Type B pancreatic cell (in vitro differentiated cells): Measurements from ENCODE around the gene KDM5B. TPM values are rescaled to one million over a fixed set of nuclear protein-coding genes. Genes with fewer than 3 reads are reported as not detected.
"Not testable (repeated sequence)": the region's sequence is repeated elsewhere in the genome, so short reads cannot be mapped to it uniquely, and the experiment has no call there.

Experiments
- DNase-seq: peaks from one replicate; pipeline ENCODE4 v3.0.0; 2021; ENCODE audit warnings: mixed read lengths; ENCODE audit not compliant: unreplicated experiment; ENCODE audit errors: extremely low spot score
- H3K27ac Mint-ChIP-seq: 2 replicates; pipeline ENCODE4 v1.8.0; 2021; ENCODE audit warnings: mild to moderate bottlenecking, mixed read lengths
- H3K27me3 Mint-ChIP-seq: 2 replicates; pipeline ENCODE4 v1.8.0; 2021; ENCODE audit warnings: mixed read lengths
- H3K36me3 Mint-ChIP-seq: 2 replicates; pipeline ENCODE4 v1.8.0; 2021; ENCODE audit warnings: mixed read lengths
- H3K4me1 Mint-ChIP-seq: one replicate; pipeline ENCODE4 v1.8.0; 2021; ENCODE audit warnings: mixed read lengths; ENCODE audit not compliant: unreplicated experiment
- H3K4me3 Mint-ChIP-seq: 2 replicates; pipeline ENCODE4 v1.8.0; 2021; ENCODE audit warnings: mild to moderate bottlenecking, mixed read lengths
- H3K9me3 Mint-ChIP-seq: 2 replicates; pipeline ENCODE4 v1.8.0; 2021; ENCODE audit warnings: mixed read lengths
- CTCF ChIP-seq: fragments of 200-600 bp; sonication (generic); conservative IDR thresholded peaks from 2 replicates; pipeline ENCODE4 v1.5.0; 2021; ENCODE audit warnings: antibody characterized with exemption, mild to moderate bottlenecking
- total RNA-seq: library from RNA; stranded (reverse); gene quantifications from 2 replicates; pipeline ENCODE4 v1.2.1, GENCODE V29; 2021; ENCODE audit warnings: low replicate concordance

Gene KDM5B
- total RNA-seq, 1 donor from 2014 or later: 165 TPM

- TF ChIP-seq CTCF: no peak
- no peaks in the 10 kb centered on the region for H3K36me3 Mint-ChIP-seq
- peaks cover 13% of the 10 kb centered on the region for H3K4me1 Mint-ChIP-seq
- H3K27me3 Mint-ChIP-seq: no peaks in the 10 kb centered on the region
- peak overlapping the region; percentile 25 for H3K27ac Mint-ChIP-seq
- H3K4me3 Mint-ChIP-seq: peak overlapping the region; percentile 1
- no peaks in the 10 kb centered on the region for H3K9me3 Mint-ChIP-seq
- DNase-seq: no peak
These were observed 29.6 kb upstream of the KDM5B start for GRCh38 chr1:202837746-202838262.

GRCh38 chr1:202836623-202837403 is 28.6 kb upstream of the KDM5B start:
- Mint-ChIP-seq H3K36me3 (no peaks in the 10 kb centered on the region), H3K4me3 (peak overlapping the region; percentile 65), H3K27ac (peak overlapping the region; percentile 94), H3K4me1 (peaks cover 13% of the 10 kb centered on the region), H3K9me3 (no peaks in the 10 kb centered on the region), H3K27me3 (no peaks in the 10 kb centered on the region)
- no peak for TF ChIP-seq CTCF
- DNase-seq: no peak

- DNase-seq: no peak
- no peak for TF ChIP-seq CTCF
- Mint-ChIP-seq H3K4me3 (no peak overlapping the region), H3K27me3 (no peaks in the 10 kb centered on the region), H3K9me3 (no peaks in the 10 kb centered on the region), H3K27ac (peak overlapping the region; percentile 94), H3K36me3 (no peaks in the 10 kb centered on the region), H3K4me1 (peaks cover 13% of the 10 kb centered on the region)
These were observed 27.4 kb upstream of the KDM5B start for GRCh38 chr1:202835548-202836072.

- H3K9me3 Mint-ChIP-seq: no peaks in the 10 kb centered on the region
- no peak for DNase-seq
- H3K4me1 Mint-ChIP-seq: peaks cover 13% of the 10 kb centered on the region
- no peaks in the 10 kb centered on the region for H3K27me3 Mint-ChIP-seq
- H3K27ac Mint-ChIP-seq: no peak overlapping the region
- TF ChIP-seq CTCF: no peak
- H3K4me3 Mint-ChIP-seq: no peak overlapping the region
- H3K36me3 Mint-ChIP-seq: no peaks in the 10 kb centered on the region
These were observed 26.7 kb upstream of the KDM5B start for GRCh38 chr1:202834771-202835547.

GRCh38 chr1:202831906-202832305 is 23.7 kb upstream of the KDM5B start:
- Mint-ChIP-seq H3K27me3 (no peaks in the 10 kb centered on the region), H3K4me3 (no peak overlapping the region), H3K9me3 (no peaks in the 10 kb centered on the region), H3K27ac (no peak overlapping the region), H3K4me1 (peaks cover 9% of the 10 kb centered on the region), H3K36me3 (no peaks in the 10 kb centered on the region)
- no peak for DNase-seq
- TF ChIP-seq CTCF: no peak

DNA sequence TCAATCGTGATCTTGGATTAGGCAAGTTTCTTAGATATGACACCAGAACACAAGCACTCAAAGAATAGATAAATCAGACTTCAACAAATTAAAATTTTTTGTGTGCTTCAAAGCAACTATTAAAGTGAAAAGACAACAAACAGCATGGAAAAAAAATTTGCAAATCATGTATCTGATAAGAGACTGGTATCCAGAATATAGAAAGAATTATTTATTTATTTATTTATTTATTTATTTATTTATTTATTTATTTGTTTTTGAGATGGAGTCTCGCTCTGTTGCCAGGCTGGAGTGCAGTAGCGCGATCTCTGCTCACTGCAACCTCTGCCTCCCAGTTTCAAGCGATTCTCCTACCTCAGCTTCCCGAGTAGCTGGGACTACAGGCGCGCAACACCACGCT is 21.0 kb upstream of the KDM5B start:
- DNase-seq, H3K4me1 Mint-ChIP-seq, H3K27ac Mint-ChIP-seq, H3K36me3 Mint-ChIP-seq, H3K27me3 Mint-ChIP-seq, H3K9me3 Mint-ChIP-seq, H3K4me3 Mint-ChIP-seq: not testable (repeated sequence)
